ENCODE measurements around the gene TMEM184B. TPM values are rescaled to one million over a fixed set of nuclear protein-coding genes. Genes with fewer than 3 reads are reported as not detected.

TMEM184B gene
- total RNA-seq, 4 donors from 2014 or later, result 41.2 to 86.4 (median 48.6) TPM

DNA sequence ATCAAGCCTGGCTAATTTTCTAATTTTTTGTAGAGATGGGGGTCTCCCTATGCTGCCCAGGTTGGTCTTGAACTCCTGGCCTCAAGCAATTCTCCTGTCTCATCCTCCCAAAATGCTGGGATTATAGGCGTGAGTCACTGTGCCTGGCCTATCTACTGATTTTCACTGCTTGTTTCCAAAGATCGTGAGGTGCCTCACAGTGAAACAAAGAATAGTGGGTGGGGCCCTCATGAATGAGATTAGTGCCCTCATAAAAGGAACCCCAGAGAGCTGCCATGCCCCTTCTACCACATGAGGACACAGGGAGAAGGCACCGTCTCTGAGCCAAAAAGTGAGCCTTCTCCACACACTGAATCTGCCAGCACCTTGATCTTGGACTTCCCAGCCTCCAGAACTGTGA is 23.5 kb downstream of the TMEM184B start:
- DNase-seq (ENCODE audit: low spot score) (no peak), ATAC-seq (ENCODE audit: low FRiP score) (no peak)
- TF ChIP-seq, protein P1, sequence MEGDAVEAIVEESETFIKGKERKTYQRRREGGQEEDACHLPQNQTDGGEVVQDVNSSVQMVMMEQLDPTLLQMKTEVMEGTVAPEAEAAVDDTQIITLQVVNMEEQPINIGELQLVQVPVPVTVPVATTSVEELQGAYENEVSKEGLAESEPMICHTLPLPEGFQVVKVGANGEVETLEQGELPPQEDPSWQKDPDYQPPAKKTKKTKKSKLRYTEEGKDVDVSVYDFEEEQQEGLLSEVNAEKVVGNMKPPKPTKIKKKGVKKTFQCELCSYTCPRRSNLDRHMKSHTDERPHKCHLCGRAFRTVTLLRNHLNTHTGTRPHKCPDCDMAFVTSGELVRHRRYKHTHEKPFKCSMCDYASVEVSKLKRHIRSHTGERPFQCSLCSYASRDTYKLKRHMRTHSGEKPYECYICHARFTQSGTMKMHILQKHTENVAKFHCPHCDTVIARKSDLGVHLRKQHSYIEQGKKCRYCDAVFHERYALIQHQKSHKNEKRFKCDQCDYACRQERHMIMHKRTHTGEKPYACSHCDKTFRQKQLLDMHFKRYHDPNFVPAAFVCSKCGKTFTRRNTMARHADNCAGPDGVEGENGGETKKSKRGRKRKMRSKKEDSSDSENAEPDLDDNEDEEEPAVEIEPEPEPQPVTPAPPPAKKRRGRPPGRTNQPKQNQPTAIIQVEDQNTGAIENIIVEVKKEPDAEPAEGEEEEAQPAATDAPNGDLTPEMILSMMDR (IDR thresholded peaks at IDR 0.05), result no peak

DNA sequence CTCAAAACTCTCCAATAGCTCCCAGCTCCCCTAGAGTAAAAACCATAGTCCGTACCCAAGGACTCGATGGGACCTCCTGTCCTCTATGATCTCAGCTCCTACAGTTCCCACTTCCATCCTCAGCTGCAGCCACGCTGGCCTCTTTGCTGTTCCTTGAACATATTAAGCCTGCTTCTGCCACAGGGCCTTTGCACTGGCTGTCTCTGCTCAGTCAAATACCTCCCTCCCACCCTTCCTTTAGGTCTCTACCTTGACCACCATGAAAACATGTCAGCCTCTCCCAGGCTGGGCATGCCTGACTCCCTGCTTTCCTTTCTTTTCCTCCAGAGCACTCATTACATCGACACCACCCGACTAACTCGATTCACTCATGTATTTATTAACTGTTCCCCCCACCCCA is 24.5 kb downstream of the TMEM184B start:
- DNase-seq (ENCODE audit: low spot score), result no peak
- no peak for ATAC-seq (ENCODE audit: low FRiP score)
- TF ChIP-seq, protein P1 (IDR thresholded peaks at IDR 0.05), result no peak

GRCh38 chr22:38247713-38248112 is 25.1 kb downstream of the TMEM184B start:
- no peak for ATAC-seq (ENCODE audit: low FRiP score)
- DNase-seq (ENCODE audit: low spot score), result no peak
- TF ChIP-seq, protein P1 (IDR thresholded peaks at IDR 0.05), result no peak

DNA sequence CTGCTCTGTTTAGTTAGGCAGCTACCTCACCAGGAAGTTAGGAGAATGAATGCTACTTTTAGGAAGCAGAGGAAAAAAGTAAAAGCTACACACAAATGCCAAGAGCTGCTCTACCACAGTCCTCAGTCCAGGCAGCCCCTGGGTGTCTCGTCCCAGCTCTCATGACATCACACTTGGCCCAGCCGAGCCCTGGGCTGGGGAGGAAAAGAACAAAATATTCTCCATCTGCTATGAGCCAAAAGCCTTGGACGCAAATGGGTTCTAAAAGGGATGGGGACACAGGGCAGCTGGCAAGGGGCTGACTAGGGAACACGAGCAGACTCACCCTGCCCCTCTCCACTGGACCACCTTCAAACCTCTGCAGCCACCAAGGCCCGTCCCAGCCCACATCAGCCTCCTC is 26.1 kb downstream of the TMEM184B start:
- DNase-seq (ENCODE audit: low spot score), result no peak
- TF ChIP-seq, protein P1 (IDR thresholded peaks at IDR 0.05), result no peak
- ATAC-seq (ENCODE audit: low FRiP score), result no peak

DNA sequence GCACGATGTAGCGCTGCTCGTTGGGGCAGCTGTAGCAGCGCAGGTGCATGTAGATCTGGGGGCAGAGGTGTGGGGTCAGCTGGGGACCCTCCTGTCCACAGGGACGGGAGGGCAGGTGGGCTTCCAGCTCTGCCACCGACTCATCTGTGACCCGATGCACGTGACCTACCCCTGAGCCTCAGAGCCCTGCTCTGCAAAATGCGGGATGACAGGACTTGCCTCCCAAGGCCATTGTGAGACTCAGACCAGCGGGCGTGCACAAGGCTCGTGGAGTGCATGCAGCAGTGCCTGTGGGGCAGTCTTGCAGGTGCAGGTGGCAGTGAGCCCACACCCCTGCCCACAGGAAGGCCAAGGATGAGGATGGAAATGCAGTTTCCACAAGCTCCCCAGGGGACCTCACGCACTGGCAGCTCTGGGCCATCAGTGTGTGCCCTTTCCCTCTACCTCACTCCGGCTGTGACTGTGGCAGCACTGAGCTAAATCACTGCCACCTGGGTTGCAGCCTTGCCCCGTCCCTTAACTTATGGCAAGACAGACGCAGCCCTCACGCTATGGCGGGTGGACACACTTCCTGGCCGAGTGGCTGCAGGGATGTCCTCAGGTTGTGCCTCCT is 26.7 kb downstream of the TMEM184B start:
- TF ChIP-seq, protein P1 (IDR thresholded peaks at IDR 0.05), result no peak
- ATAC-seq (ENCODE audit: low FRiP score) (no peak), DNase-seq (ENCODE audit: low spot score) (no peak)

DNA sequence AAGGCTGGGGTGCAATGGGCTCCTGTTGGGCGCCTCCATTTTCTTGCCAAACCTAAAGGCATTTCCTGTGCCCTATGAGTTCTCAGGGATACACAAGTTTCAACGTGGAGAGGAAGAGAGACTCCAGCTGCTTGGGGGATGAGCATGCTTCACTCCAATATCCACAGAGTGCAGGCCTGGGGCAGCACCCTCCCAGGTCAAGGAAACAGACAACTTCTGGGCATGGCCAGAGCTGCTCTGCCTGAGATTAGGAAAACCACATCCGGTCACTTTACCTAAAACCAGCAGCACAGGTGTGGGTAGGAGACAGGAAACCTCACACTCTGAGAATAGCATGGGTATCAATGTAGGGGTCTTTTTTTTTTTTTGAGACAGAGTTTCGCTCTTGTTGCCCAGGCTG is 28.7 kb downstream of the TMEM184B start:
- no peak for ATAC-seq (ENCODE audit: low FRiP score)
- DNase-seq (ENCODE audit: low spot score), result no peak
- TF ChIP-seq, protein P1 (IDR thresholded peaks at IDR 0.05), result no peak

DNA sequence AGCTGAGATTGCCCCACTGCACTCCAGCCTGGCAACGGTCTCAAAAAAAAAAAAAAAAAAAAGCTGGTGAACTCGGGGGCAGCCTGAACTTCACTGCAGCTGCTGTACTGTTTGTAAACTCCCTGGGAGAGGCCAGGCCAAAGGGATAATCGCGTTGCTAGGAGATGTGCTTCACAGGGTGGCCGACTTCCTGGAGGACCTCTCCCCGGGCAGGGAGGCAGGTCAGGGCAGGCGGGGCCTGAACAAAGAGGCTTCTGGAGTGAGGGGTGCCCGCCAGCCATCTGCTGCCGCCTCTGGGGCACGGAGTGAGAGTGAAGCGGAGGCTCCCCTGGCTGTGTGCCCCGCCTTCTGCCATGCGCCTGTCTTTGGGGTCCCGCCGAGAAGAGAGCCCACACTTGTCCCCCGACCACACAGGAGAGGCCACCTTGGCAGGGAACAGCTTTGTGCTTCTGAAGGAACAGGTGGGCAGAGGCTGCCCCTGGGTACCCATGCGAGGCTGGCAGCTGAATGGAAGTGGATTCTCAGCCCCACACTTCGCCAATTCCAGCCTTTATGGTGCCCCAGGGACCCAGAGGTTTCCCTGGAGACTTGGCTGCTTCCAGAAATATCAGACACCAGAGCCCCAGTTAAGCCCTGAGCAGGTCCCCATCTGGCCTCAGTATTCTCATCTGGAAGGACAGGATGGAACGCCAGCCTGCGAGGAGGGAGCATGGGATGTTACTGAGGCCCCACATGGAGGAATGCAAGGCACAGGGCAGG is 29.6 kb downstream of the TMEM184B start:
- TF ChIP-seq, protein P1 (IDR thresholded peaks at IDR 0.05), result no peak
- ATAC-seq (ENCODE audit: low FRiP score) (no peak), DNase-seq (ENCODE audit: low spot score) (no peak)

Data from omental fat pad (tissue), 4 donors.